Measurements from ENCODE around the gene SNX14. TPM values are rescaled to one million over a fixed set of nuclear protein-coding genes. Genes with fewer than 3 reads are reported as not detected.
"Not testable (repeated sequence)": the region's sequence is repeated elsewhere in the genome, so short reads cannot be mapped to it uniquely, and the experiment has no call there.

SNX14 gene
- total RNA-seq, 1 experiment from 2014 or later: 119 TPM

- ChIA-PET POLR2A (no interaction called here), CTCF (no interaction called here)
- no TSS peak for BruUV-seq (replicated peaks)
- H3K36me3 ChIP-seq (ENCODE audit: control insufficient read depth, insufficient read depth, low read length): peaks cover 4% of the 10 kb centered on the region; the same call in 1 of the 2 replicates
- in situ Hi-C loops (cut with HindIII; ENCODE audit: low pct_unique_long_range_greater_than_20kb, low sequenced_read_pairs) (no loop called here), intact Hi-C loops (cut with micrococcal nuclease; ENCODE audit: unreplicated experiment) (no loop called here)
- H3K27me3 ChIP-seq (ENCODE audit: control insufficient read depth, insufficient read depth, low read length): no peaks in the 10 kb centered on the region
- H3K4me3 ChIP-seq (ENCODE audit: low read depth in 2 of 2, low read length in 2 of 2): no peak overlapping the region
- no peak overlapping the region for H3K27ac ChIP-seq (ENCODE audit: low read length)
- DNase-seq (ENCODE audit: low read depth, low spot score) (no peak), ATAC-seq (no peak)
- TF ChIP-seq CTCF (IDR thresholded peaks at IDR 0.05) (no peak), TCF7L2 (IDR thresholded peaks at IDR 0.05; ENCODE audit: low read depth, low read length) (no peak), SIN3A (IDR thresholded peaks at IDR 0.05; ENCODE audit: borderline replicate concordance, insufficient read depth, low read depth, low read length) (no peak), POLR2AphosphoS5 (IDR thresholded peaks at IDR 0.05; ENCODE audit: low read depth, low read length) (no peak)
- TF ChIP-seq, protein P1, sequence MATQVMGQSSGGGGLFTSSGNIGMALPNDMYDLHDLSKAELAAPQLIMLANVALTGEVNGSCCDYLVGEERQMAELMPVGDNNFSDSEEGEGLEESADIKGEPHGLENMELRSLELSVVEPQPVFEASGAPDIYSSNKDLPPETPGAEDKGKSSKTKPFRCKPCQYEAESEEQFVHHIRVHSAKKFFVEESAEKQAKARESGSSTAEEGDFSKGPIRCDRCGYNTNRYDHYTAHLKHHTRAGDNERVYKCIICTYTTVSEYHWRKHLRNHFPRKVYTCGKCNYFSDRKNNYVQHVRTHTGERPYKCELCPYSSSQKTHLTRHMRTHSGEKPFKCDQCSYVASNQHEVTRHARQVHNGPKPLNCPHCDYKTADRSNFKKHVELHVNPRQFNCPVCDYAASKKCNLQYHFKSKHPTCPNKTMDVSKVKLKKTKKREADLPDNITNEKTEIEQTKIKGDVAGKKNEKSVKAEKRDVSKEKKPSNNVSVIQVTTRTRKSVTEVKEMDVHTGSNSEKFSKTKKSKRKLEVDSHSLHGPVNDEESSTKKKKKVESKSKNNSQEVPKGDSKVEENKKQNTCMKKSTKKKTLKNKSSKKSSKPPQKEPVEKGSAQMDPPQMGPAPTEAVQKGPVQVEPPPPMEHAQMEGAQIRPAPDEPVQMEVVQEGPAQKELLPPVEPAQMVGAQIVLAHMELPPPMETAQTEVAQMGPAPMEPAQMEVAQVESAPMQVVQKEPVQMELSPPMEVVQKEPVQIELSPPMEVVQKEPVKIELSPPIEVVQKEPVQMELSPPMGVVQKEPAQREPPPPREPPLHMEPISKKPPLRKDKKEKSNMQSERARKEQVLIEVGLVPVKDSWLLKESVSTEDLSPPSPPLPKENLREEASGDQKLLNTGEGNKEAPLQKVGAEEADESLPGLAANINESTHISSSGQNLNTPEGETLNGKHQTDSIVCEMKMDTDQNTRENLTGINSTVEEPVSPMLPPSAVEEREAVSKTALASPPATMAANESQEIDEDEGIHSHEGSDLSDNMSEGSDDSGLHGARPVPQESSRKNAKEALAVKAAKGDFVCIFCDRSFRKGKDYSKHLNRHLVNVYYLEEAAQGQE (IDR thresholded peaks at IDR 0.05; ENCODE audit: insufficient read depth in 1 of 2, low read depth in 2 of 2, low read length in 1 of 2): no peak
- H3K9me3 ChIP-seq (ENCODE audit: control insufficient read depth, insufficient read depth, low read depth, low read length): no peaks in the 10 kb centered on the region
- H3K4me1 ChIP-seq (ENCODE audit: control insufficient read depth, insufficient read depth, low read length): no peaks in the 10 kb centered on the region
Observed at GRCh38 chr6:85565736-85566135, 27.9 kb downstream of the SNX14 start.

DNA sequence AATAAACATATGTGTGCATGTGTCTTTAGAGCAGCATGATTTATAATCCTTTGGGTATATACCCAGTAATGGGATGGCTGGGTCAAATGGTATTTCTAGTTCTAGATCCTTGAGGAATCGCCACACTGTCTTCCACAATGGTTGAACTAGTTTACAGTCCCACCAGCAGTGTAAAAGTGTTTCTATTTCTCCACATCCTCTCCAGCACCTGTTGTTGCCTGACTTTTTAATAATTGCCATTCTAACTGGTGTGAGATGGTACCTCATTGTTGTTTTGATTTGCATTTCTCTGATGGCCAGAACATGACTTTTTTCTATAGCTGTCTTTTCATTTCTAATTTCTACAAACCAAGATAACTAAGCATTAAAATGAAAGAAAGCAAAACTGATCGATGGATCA lies 29.4 kb downstream of the SNX14 start:
- H3K4me3 ChIP-seq (ENCODE audit: low read depth in 2 of 2, low read length in 2 of 2); H3K27ac ChIP-seq (ENCODE audit: low read length); BruUV-seq (replicated peaks); CTCF ChIA-PET; H3K4me1 ChIP-seq (ENCODE audit: control insufficient read depth, insufficient read depth, low read length); H3K36me3 ChIP-seq (ENCODE audit: control insufficient read depth, insufficient read depth, low read length); DNase-seq (ENCODE audit: low read depth, low spot score); H3K27me3 ChIP-seq (ENCODE audit: control insufficient read depth, insufficient read depth, low read length); ATAC-seq; in situ Hi-C loops (cut with HindIII; ENCODE audit: low pct_unique_long_range_greater_than_20kb, low sequenced_read_pairs); intact Hi-C loops (cut with micrococcal nuclease; ENCODE audit: unreplicated experiment); H3K9me3 ChIP-seq (ENCODE audit: control insufficient read depth, insufficient read depth, low read depth, low read length); POLR2A ChIA-PET: not testable (repeated sequence)

DNA sequence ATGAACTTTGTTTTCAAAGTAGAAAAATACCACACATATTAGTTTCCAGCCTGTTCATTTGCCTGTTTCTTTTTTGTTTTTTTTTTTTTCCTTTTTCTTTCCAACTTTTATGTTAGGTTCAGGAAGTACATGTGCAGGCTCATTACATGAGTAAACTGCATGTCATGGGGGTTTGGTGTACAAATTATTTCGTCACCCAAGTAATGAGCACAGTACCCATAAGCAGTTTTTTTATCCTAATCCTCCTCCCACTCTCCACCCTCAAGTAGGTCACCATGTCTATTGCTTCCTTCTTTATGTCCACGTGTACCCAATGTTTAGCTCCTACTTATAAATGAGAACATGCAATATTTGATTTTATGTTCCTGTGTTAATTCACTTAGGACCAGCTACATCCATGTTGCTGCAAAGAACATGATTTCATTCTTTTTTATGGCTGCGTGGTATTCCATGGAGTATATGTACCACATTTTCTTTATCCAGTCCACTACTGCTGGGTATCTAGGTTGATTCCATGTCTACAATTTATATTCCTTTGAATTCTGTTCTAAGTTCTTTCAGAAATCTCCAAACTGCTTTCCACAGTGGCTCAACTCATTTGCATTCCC lies 31.8 kb downstream of the SNX14 start:
- H3K36me3 ChIP-seq (ENCODE audit: control insufficient read depth, insufficient read depth, low read length): peaks cover 10% of the 10 kb centered on the region; the same call in 1 of the 2 replicates
- ATAC-seq: no peak
- TF ChIP-seq, protein P1 (IDR thresholded peaks at IDR 0.05; ENCODE audit: insufficient read depth in 1 of 2, low read depth in 2 of 2, low read length in 1 of 2): no peak
- no peak for DNase-seq (ENCODE audit: low read depth, low spot score)
- intact Hi-C loops (cut with micrococcal nuclease; ENCODE audit: unreplicated experiment): no loop called here
- no TSS peak for BruUV-seq (replicated peaks)
- no peaks in the 10 kb centered on the region for H3K9me3 ChIP-seq (ENCODE audit: control insufficient read depth, insufficient read depth, low read depth, low read length)
- POLR2A ChIA-PET: no interaction called here
- no peak overlapping the region for H3K27ac ChIP-seq (ENCODE audit: low read length)
- no peak overlapping the region for H3K4me3 ChIP-seq (ENCODE audit: low read depth in 2 of 2, low read length in 2 of 2)
- no peaks in the 10 kb centered on the region for H3K4me1 ChIP-seq (ENCODE audit: control insufficient read depth, insufficient read depth, low read length)
- CTCF ChIA-PET: interaction anchor here (0.7 kb wide), 1 partner anchor 595 kb away, joined by 3 read pairs; no protein-coding TSS in a partner anchor
- in situ Hi-C loops (cut with HindIII; ENCODE audit: low pct_unique_long_range_greater_than_20kb, low sequenced_read_pairs): no loop called here
- no peaks in the 10 kb centered on the region for H3K27me3 ChIP-seq (ENCODE audit: control insufficient read depth, insufficient read depth, low read length)

Data from Panc1 (cell line).